DMS153 (cell line): ENCODE results near the gene POLA1.

Experiments
- DNase-seq: peaks from one replicate; lab custom pipeline; 2025; lab: John Stamatoyannopoulos, UW

The POLA1 gene

DNA sequence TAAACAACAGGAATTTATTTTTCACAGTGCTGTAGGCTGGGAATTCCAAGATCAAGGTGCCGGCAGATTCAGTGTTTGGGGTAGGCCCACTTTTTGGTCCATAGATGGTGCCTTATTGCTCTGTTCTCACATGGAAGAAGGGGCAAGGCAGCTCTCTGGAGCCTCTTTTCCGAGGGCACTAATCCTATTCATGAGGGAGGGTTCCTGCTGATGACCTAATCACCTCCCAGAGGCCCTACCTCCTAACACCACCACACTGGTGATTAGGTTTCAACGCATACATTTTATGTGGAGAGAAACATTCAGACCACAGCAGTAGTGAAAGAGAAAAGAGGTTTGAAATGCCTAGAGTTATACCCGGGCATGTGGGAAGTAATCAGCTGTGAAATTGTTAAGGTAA lies 1.4 kb upstream of the POLA1 start:
- peak; percentile 0 for DNase-seq

DNA sequence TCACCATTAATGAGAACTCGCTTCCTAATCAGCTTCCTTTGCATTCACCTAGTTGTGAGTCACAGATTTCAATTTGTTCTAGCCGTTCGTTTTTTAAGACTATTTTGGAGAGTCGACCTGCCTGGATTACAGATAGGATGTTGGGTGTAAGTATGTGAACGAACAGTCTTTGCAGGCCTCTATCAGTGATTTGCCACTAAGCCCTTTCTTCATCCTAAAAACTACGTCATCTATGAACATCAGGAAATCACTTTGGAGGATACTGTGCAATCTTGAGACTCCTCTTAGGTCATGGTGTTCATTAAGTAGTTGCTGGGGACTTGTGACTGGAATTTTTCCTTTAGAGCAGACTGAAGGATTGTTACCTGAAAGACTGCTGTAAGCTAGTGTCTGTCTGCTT lies 1.1 kb downstream of the POLA1 start:
- DNase-seq: no peak

DNA sequence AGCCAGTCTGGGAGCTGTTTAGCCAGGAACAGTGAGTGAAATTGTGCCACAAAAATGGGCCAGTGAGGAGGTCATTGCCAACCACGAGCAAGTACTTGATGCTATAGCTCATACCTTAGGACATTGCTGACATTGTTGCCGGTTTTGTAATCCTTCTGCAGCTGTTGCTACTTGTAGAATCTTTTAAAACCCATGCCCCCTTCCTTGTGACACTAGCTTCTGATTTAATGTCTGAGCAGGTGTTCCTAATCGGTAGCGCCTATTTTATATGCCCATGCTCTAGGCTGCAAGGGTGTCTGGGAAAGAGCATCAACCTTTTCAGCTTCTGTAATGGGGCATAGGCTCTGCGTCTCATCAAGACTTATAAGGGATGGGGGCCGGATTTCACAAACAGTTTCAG lies 2.6 kb downstream of the POLA1 start:
- no peak for DNase-seq

DNA sequence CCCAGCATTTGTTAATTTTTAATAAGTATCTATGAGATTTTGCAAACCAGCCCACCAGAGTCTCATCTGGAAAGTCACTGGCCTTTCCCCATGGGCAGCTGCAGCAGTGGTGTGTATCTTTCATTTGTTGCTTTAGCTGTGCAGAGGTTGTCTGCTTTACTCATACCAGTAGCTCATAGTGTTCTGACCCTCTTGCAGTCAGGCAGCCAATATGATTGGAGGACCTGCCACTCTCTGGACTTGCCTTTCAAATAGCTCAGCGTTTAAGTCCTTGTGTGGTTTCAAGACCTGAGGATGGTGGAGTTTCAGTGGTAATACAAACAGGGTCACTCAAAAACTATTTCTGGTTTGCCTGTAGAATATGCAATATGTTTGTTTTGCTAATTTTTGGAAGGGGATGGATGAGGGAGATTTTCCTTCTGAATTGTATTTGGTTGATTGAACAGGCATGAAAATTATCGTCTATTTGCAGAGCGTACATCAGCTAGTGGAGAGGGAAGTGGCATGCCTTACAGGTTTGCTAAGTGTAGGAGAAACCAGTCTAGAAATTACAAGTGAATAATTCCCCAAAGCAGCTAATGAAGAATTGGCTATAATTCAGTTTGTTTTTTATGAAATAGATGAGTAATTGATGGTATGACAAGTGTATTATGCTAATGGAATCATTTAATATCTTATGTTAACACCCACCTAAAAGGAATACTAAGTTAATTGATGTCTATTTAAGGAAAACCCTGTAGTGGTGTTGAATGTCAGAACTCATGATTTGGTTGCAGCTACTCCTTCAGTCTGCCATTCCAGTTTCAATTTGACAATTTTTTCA lies 8.9 kb downstream of the POLA1 start:
- no peak for DNase-seq

DNA sequence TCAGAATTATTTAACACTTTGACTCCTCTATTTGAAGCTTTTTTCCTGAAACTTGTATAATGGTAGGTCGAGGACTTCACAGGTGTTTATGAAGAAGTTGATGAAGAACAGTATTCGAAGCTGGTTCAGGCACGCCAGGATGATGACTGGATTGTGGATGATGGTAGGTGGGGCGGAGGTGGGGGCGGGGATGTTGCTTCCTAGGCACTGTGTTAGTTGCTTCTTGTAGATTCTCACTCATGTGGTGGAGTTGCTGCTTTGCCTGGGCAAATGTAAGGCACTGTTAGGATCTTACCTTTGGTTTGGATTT lies 9.4 kb downstream of the POLA1 start:
- DNase-seq: no peak

DNA sequence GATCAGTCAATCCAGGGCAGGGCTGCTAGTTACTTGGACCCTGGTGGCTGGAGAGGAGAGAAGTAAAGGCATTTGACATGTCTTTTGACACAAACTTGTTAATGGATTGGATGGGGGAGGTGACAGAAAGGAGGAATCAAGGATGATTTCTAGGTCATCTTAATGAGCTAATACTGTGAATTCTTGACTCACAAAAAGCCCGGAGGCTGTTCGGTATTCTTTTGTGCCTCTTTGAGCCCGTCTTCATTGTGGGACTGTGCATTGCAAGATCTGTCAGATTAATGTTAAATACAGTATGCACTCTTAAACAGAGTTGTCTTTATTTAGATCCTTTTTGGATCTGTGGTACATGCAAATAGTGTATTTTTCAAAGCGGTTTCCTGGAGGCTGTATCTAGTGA lies 25.1 kb downstream of the POLA1 start:
- no peak for DNase-seq

DNA sequence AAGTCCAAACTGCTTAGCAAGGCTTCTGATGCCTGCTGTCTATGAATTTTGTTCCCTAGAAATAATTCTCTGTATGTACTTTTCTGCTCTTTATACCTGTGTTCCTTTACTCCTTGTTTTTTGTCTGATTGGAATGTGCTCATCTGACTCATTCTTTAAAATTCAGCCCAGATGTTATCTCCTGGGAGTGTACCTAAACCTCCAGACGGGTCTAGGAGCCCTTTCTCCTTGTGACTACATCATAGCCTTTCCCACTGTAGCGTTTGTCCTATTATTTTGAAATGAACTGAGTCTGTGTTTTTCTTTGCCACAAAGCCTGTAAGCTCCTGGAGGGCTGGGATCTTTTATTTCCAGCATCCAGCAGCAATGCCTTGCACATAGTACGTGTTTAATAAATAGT lies 26.3 kb downstream of the POLA1 start:
- no peak for DNase-seq

DNA sequence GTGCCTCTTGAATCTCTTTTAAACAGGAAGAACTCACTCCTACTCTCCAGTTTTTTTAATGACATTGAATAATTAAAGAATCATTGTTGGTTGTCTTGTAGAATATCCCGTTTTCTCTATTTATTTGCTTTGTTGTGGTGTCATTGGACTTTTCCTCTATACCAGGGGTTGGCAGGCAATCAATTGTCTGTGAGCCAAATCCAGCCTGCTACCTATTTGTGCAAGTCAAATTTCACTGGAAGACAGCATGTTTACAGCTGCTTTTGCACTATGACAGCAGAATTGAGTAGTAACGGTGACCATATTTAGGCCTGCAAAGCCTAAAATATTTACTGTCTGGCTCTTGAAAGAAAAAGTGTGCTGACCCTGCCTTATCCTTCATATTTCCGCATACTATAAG lies 34.8 kb downstream of the POLA1 start:
- DNase-seq: no peak

DNA sequence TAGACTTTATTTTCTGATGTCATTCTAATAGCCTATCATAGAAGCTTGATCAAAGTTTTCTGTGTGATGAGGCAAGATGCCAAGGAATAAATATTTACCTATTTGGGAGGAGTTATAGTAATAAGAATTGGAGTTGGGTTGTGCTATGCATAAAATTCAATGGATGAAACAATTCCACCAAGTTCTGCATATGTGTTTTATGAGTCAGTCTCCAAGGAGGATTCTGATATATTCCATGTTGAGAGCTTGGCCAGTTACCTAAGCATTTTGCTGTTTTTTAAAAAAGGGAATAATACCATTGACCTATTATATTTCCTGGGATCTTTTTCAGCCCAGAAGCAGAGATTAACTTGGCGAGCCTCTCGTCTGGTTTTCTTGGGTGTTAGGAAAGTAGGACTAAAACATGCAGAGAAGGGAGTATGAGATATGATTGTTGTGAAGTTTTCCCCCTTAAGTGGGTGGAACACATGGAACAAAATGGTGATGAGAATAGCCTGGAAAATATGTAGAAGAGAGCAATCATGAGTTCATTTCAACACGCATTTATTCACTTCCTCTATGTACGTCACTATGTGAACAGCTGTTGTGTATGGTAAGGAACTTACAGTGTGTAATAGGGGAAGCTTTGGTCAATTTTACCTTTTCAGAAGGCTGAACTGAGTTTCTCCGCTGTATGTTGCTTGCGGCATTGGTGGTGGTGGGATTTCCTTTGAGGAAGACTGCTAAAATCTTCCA lies 39.2 kb downstream of the POLA1 start:
- no peak for DNase-seq

DNA sequence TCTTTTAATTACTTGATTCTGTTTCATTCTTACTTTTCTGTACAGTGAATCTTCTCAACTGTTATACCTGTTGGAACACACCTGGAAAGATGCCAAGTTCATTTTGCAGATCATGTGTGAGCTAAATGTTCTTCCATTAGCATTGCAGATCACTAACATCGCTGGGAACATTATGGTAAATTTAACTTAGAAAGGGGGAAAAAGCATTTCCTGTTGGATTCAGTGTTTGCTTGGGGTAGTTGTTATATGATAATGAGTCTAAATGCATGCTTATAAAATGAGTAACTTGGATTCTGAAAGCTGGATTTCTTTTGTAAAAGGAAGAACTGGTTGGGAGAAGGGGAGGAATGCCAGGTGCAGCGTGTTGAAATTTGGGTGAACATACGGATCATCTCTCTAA lies 47.6 kb downstream of the POLA1 start:
- DNase-seq: no peak

DNA sequence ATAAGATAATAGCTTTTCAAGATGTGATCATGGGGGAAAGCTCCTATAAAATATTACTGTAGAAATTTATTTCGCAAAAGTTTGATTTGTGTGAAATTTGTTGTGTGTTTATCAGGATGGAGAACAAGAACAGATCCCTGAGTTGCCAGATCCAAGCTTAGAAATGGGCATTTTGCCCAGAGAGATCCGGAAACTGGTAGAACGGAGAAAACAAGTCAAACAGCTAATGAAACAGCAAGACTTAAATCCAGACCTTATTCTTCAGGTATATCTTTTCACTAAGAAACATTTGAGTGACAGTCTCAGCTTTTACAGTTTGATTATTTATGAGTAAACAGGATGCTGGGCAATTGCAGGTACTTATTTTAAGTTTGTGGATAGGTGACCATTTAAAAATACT lies 54.5 kb downstream of the POLA1 start:
- DNase-seq: no peak

DNA sequence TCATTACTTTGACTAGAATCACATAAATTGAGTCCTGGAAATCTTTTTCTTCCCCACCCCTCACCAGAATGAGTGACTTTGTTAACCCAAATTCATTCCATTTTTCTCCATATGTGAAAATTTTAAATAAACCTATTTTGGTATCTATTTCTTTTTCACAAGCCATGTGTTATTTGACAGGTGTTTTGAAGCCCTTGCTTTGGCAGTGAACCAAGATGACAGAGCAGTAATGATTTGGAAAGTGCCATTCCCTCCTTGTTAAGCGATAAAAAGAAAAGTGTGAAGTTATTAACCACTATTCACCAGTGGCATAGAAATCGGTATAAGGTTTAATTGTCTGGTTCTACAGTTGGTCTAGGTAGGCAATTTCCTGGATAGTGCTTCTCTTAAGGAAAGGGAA lies 66.1 kb downstream of the POLA1 start:
- no peak for DNase-seq

DNA sequence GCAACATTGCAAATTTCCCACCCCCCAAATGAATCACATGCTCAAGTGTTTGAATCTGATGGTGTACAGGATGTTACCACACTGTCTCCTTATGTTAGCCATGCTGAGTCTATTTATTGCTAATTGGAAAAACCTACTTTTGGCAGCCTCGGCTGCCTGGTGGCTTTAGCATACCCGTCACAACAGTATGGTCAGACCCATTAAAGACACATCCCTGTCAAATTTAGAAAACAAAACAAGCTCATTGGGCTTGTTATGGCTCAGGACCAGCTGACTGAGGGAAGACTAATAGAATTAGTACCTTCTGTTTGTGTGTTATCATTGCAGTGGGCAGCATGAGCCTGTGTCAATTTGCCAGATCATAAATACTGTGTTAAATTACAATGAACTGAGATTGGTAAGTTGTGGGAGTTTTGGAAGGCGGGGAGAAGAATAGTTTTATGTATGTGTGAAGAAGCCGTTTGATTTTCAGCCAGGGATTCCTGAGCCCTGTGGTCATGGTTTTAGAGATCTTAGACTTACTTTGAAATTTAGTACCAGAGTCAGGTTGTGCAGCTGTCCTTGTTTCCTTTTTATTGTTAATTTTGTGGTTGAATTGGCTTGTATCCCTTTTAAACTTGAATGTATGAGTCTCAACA lies 66.8 kb downstream of the POLA1 start:
- DNase-seq: no peak

DNA sequence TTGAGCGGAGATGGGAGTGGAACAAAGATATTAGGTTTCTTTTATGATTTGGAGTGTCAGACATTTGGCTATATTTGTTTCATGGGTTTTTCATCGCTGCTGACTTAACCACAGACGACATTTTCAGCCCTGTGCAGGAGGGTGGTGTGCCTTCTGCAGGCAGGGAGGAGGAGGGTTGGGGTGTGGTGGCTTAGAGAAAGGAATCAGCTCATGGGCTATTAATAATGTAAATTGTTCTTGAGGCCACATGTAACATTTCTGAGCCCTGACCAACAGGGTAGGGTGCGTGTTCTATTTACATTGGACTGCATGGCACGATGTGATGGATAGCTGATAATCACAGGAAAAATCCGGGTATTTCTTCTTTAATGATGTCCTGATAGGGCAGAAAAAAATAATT lies 67.6 kb downstream of the POLA1 start:
- no peak for DNase-seq

DNA sequence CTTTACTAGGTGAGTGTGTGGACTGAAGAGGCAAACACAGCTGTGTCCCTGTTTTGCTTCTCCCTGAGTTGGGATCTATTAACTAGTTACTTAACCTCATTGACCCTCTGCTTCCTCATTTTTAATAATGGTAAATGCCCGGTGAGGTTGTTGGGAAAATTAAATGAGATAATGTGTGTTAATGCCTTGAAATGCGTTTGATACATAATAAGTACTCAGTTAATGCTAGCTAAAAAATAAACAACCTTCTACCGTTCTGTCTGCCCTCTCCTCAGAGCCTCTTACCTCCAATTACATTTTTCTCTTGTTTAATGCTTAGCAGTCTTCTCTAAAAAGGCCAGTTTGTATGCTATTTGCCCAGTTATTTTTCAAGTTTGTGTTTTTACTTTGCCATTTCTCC lies 70.3 kb downstream of the POLA1 start:
- no peak for DNase-seq

DNA sequence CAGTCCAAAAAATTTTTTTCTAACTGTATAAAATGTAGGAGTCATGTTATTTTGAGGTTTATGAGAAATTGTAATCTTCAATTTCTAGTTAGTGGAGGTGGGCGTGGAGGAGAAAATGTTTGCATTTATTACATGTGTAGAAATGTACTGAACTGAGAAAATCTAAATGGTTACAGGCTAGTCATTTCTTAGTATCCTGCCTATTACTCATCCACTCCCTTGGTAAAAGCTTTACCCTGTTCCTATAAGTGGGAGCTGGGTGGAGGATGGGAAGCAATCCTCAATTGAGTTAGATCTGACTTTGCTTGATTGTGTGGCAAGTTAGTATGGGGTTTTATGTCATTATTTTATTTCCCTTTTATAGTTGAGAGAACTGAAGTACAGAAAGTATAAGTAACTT lies 73.8 kb downstream of the POLA1 start:
- DNase-seq: no peak

DNA sequence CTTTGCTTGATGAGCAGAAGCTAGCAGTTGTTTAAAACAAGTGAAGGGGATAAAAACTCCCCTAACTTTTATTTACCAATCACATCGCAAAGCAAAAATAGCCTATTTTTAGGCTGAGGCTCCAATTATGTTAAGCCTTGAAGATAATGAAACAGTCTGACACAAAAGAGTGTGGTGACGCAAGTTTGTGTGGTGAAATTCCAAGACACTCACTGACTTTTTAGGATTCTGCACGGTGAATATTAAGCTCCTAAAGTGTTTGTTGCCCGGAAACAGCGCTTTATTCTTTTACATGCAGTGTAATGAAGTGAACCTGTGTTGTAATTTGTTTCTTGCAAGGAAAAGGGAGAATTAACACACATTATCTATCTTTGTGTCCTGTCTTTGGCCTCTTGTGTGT lies 74.8 kb downstream of the POLA1 start:
- DNase-seq: no peak

DNA sequence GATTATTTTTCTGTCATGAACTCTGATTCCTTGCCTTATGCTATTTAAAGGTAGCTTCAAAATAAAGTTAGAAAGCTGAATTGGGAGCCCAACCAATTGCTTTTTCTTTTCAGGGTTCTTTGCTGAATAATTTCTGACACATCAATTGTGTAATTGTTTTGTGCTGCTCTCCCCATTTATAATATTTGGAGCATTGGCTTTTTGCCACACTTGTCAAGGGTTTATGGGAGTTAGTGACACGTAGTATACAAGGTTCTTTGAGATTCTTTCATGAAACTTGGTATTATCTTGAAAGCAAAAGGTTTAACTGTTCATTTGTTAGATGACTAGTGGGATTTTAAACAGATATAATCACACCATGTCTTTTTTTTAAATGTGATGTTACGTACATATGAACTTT lies 80.9 kb downstream of the POLA1 start:
- DNase-seq: no peak

DNA sequence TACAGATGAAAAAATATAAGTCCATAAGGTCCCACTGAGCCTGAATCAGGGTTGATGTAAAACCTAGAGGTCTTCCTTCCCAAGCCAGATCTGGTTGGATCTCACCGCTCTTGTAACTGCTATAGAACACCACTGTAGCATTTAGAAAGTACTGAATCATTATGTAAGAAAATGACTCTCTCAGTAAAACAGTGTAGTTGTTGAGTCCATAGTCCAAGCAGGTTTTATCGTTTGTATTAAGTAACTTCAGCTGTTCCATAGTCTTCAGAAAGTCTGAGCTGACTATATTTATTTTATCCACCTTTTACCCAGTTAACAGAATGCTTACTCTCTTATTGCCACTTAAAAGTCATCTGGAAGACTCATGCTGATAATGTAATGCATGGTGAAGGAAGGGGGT lies 82.2 kb downstream of the POLA1 start:
- DNase-seq: no peak

DNA sequence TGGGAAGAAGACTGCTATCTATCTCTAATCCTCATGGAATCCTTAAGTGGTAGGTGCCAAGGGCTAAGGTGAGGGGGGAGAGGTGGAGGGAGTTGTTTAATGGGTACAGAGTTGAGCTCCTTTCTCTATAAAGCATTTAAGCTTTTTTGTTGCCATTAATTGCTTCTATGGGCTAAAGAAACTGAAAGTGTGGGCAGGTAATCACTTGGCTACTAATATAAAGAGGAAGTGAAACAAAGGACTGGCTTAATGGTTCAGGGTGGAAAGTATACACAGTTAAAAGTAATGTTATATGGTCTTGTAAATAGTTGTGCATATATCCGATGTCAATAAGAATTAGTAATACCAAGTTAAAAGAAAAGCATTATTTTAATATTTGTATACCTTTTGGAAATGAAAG lies 83.9 kb downstream of the POLA1 start:
- DNase-seq: no peak

DNA sequence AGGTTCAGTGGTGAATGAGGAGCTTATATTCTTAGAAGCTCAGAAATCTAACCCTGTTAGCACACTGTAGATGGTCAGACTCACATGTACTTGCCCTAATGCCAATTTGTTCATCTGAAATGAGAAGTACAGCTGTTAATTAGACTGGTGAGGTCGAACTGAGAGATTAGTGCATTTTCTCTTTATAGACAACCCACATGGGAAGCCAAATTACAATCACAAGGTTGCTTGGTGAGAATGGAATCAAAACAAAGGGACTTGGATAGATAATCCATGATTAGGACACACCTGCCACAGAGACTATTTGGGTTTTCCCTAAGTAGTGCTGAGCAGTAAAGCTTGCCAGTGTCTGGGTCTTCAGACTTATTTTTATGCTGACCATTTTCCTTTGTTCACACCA lies 88.3 kb downstream of the POLA1 start:
- DNase-seq: no peak

DNA sequence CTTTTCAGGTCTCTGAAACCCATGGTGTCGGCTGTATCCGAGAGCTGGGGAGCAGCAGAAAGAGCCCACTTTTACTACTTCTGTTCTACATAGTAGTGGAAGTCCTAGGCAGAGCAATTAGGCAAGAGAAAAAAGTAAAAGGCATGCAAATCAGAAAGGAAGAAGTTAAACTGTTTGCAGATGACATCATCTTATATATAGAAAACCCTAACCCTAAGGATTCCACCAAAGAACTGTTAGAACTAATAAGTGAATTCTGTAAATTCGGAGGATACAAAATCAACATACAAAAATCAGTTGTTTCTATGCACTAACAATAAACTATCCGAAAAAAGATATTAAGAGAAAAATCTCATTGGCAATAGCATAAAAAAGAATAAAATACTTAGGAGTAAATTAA lies 95.3 kb downstream of the POLA1 start:
- no peak for DNase-seq

DNA sequence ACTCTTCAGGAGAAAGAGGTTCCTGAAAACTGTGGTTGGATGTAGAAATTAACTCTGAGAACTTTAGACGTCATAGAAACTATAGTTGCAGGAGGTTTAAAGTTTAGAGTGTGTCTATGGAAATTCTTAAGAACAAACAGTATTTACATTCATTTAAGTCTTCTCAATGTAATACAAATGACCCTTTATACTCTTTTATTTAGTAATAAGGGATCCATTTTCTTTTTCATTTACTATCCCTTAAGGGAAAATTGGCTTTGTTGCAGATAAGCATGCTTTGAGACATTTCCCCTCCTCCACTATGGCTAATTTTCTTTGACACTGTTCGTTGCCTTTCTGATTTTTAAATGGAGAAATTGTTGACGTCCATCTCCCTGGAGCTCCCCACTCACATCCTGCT lies 96.4 kb downstream of the POLA1 start:
- DNase-seq: no peak

DNA sequence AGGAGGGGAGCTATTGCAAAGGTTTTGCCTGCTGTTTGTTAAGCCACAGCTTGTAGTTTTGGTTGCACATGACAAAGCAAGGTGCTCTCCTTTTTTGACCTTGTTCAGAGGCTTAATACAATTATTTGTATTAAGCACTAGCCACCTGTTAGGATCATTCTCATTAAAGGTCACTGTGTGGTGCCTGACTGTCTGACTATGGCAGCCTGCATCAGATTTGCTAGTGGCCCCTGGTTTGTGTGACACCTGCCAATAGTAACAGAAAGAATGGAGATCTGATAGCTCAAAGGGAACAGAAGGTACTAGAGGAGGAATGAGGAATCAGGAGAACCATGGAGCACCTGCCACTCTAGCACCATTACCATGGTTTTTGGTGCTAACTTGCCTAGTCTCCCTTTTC lies 102.5 kb downstream of the POLA1 start:
- no peak for DNase-seq
